T-helper 2 cell treated with Interferon-gamma antibody and Interleukin-4, amounts not matched to agents 100 ng/mL and 5 ng/mL, for 36 hours (primary cell): Measurements from ENCODE around the gene DNAAF5. TPM values are rescaled to one million over a fixed set of nuclear protein-coding genes. Genes with fewer than 3 reads are reported as not detected.

Experiments used
- intact Hi-C: fragments of 100-400 bp; cut with micrococcal nuclease; formaldehyde crosslinking; loops from one replicate; pipeline ENCODE4 v1.15.1; 2023
- total RNA-seq: library from RNA; stranded (reverse); gene quantifications from 2 replicates; pipeline ENCODE4 v1.2.3, GENCODE V29; 2022

Gene DNAAF5
- total RNA-seq = 25.0 and 25.7 TPM in 2 replicates

DNA sequence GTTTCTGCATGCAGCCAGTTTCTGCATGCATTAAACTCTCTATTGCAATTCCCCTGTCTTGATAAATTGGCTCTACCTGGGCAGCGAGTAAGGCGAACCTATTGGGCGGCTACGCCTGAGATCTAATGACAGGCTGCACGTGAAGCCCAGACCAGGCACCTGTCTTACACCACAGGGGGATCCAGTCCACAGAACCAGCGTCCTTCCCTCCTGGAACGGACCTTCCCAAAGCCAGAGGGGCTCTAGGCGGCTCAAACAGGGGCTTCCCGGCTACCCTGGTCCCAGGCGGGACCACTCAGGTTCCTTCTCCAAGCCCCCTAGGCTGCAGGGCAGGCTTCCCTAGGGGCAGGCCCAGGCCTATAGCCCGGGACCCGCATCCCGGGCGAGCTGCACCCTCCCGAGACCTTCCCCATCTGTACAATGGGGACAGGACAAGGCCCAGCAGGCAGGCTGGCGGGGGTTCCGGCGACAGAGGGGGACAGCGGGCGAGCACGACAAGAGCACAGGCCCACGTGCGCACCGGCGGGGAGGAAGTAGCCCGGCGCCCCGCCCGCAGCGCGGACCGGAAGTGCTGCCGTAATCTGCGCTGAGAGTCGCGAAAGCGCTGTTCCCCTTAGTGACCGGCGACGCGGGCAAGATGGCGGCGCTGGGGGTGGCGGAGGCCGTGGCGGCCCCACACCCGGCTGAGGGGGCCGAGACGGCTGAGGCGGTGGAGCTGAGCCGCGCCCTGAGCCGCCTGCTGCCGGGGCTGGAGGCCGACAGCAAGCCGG is at the start of gene DNAAF5:
DNAAF5 (plus strand) TSS at position 616 of the 770 bp plus-strand sequence; CDS start at position 638, 22 bp downstream.
- intact Hi-C loops = loop anchor here (1.0 to 2.0 kb wide), 4 partner anchors 122 to 207 kb away; partner anchors contain the start of genes GET4 and PDGFA

DNA sequence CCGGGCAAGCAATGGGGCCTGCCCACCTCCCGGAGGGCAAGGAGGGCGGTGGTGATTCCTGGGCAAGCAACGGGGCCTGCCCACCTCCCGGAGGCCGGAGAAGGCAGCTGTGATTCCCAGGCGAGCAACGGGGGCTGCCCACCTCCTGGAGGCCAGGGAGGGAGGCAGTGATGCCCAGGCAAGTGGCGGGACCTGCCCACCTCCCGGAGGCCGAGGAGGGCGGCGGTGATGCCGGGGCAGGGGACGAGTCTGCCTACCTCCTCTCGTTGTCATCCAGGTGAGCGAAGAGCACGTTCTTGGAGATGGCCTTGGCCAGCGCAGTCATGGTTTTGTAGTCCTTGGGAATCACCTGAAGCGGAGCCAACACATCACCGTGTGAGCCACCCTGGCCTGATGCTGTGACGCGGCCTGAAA is 49.5 kb upstream of the DNAAF5 start:
- intact Hi-C loops = no loop called here

DNA sequence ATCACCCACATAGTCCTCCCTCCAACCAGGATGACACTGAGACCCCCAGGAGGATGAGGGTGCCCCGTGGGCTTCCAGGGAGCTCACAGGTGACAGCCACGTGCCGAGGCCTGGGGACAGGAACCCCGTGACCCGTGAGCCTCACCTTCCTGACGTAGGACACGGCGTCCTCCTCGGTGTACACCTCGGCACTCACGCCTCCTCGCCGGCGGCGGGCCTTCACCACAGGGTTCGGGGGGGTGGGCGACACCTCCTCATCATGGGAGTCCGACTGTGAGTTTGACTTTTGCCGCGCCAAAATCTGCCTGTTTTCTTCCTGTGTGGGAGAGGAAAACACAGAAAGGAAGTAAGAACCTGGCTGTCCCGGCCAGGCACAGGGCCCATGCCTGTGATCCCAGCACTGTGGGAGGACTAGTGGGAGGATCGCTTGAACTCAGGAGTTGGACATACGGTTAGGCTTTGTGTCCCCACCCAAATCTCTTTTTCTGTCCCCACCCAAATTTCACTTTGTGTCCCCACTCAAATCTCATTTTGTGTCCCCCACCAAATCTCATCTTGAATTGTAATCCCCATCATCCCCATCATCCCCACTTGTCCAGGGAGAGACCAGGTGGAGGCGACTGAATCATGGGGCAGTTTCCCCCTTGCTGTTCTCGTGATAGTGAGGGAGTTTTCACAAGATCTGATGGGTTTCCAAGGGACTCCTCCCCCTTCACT is 45.9 kb upstream of the DNAAF5 start:
- intact Hi-C loops = no loop called here

DNA sequence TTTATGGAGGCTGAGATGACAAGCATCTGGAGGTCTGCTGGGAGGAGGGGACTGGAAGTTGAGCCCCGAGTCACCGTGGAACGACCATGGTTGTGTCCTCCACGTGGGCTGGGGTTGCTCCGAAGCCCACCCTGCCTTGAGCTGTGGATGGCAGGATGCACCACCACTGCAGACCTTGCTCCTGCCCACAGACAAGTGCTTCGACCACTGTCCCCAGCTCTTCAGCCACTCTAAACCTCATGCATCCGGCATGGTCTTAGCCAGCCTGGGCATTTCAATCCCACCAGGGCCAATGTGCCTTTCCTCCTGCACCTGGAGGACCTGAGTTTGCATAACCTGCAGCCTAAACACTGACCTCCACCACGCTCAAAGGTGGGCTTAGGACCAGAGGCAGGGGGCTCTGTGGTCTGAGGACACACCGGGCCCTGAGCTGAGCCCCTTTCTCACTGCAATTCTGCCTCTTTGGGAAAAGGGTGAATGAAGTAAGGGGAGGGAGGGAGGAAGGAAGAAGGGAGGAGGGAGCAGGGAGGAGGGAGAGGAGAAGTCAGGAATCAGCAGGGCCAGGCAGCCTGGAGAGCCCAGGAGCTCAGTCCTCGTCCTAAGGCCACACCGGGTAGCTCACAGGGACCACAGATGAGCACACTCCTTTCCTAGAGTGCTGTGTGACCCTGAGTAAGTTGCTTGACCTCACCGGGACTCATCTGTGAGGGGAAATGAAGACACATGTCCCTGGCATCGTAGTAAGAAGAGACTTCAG is 44.8 kb upstream of the DNAAF5 start:
- intact Hi-C loops = no loop called here

DNA sequence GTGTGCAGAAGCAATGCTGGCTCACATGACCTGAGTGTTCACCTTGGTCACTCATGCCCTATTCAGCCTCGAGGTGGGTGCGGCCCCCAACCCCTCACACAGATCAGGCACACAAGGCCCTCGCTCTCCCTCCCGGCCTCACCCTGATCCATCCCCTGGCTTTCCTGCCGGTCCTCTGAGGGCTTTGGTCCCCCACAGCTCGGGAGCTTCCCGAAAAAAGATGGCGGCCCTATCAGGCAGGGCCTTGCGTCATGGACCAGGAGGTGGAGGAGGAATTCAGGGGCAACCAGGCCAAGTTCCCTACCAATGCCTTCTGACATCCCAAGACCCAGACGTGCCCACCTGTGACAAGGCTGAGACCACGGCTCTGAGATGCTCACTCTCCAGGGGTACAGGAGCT is 43.7 kb upstream of the DNAAF5 start:
- intact Hi-C loops = no loop called here

DNA sequence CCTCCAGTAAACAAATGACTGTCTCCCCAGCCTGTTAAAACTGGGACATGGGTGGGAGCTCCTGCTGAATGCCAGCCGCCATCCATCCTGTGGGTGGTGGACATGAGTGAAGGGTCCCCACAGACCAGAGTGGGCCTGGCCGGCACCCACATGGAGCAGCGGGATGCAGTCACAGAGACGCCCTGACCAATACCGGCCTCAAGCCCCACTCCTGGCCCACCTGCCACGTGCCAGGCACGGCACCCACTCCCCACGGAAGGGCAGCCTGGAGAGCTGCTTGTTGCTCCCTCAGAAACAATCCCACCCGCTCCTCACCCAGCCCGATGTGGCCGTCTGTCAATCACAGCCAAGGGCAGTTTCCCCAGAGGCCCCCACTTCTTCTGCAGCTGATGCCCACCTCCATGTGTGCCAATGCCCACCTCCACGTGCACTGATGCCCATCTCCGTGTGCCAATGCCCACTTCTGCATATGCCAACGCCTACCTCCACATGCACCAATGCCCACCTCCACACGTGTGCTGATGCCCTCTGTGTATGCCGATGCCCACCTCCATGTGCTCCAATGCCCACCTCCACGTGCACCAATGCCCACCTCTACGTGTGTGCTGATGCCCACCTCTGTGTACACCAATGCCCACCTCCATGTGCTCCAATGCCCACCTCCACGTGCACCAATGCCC is 42.8 kb upstream of the DNAAF5 start:
- intact Hi-C loops = no loop called here

DNA sequence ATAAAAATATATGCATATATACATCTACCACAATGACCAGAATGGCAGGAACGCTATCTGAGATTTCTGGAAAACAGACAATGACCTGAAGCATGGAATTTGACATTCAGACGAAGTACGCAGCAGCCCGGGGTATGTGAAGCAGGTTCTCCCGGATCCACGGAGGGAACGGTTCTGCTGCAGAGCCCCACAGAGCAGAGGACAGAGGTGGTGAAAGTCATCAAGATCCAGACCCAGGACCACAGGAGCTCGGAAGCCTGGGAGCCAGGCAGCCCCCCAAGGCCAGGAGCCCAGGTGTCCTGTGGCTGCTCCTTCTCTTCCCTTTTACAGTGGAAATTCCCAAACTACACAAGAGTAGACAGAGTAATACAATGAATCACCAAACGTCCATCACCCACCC is 42.1 kb upstream of the DNAAF5 start:
- intact Hi-C loops = no loop called here

DNA sequence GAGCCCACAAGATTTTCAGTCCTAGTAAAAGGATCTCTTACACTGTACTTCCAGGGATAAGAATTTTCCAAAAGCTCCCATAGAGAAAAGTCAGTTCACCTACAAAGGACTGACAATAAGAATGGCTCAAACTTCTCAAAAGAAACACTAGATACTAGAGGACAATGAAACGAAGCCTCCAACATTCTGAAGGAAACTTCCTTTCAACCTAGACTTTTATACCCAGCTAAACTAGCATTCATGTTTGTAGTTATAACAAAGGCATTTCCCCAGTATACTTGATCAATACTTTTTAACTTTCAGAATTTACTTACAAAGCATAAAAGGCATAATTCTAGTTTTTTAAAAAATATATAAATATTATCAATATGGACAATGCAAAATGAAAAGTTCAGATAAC is 41.0 kb upstream of the DNAAF5 start:
- intact Hi-C loops = no loop called here

DNA sequence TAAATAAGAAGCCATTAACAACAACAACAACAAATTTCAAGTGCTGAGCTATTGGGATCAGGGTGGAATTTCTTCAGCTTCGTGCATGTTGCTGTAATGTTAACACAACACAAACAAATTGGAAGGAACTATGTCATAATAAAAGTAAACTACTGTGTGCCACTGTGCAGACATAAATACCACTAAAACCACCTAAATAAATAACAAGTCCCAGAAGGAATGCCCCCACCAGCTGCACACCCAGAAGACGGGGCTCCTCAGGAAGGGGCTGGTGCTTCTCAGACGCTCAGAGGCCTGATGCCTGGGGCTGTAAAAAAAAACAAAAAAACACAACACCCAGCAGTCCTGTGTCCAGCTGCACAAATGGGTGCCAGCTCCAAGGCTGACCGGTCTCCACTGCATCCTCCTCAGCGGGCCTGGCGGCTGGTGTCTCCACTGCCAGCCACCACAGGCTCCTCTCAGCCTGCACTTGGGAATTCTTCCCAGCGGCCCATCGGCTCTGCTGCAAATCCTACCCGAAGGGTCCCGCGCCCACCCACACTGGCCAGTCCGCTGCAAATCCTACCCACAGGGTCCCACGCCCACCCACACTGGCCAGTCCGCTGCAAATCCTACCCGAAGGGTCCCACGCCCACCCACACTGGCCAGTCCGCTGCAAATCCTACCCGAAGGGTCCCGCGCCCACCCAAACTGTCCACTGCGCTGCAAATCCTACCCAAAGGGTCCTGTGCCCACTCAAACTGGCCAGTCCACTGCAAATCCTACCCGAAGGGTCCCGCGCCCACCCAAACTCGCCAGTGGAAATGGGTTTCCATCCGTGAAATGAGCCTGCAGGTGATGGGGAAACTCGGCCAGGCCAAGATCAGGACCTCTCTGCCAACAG is 35.8 kb upstream of the DNAAF5 start:
- intact Hi-C loops = no loop called here

DNA sequence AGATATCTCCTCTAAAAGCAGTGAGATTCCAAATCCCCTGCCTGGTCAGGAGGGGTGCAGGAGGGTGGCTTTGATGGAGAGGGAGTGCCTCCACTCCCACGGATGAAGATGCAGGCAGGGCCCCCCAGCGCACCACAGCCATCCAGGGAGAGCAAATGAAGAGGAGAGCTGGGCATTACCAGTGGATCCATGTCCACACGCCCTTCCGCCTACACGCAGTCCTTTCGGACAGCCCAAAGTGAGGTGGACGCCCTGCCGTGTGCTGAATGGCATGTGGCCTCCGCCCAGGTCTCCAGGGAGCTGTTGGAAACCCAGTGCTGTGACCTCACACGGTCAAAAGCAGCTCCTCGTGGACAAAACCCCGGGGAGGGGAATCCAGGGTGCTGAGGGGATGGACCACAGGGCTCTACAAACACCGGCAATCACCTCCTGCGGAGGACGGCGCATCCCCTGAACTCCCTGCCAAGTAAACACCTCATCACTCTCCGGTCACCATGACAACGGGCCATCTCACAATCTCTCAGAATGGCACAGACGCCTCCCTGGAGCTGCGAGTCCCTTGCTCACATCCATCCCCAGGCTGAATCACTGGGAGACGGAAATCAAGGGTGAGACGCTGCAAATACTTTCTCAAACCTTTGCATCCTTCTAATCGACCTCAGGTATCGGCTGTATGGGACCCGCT is 35.0 kb upstream of the DNAAF5 start:
- intact Hi-C loops = no loop called here

DNA sequence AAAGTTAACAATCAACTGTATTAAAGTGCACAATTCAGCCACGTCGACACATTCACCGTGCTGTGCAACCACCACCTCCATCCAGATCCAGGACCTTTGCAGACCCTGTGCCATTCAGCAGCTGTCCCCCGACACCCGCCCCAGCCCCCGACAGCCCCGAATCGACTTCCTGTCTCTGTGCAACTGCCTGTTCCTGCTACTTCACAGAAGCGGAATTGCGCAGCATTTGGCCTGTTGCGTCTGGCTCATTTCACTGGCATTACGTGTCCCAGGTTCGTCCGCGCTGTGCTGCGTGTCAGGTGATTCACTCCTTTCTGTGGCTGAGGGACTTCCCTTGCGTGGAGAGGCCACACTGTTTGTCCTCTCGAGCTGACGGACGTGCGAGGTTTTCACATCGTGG is 33.2 kb upstream of the DNAAF5 start:
- intact Hi-C loops = no loop called here

DNA sequence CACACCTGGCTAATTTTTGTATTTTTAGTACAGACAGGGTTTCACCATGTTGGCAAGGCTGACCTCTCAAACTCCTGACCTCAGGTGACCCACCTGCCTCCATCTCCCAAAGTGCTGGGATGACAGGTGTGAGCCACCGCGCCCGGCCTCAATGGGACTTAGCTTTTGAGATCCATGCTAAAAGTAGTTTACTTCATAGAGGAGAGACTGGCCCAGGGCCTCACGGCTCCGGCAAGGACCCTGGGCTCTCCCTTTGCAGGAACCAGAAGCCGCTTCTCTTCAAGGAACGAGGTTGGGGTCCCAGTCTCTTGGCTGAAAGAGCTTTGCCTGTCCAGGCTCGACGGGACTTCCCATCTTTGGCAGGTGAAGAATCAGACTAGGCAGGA is 30.1 kb upstream of the DNAAF5 start:
- intact Hi-C loops = no loop called here

DNA sequence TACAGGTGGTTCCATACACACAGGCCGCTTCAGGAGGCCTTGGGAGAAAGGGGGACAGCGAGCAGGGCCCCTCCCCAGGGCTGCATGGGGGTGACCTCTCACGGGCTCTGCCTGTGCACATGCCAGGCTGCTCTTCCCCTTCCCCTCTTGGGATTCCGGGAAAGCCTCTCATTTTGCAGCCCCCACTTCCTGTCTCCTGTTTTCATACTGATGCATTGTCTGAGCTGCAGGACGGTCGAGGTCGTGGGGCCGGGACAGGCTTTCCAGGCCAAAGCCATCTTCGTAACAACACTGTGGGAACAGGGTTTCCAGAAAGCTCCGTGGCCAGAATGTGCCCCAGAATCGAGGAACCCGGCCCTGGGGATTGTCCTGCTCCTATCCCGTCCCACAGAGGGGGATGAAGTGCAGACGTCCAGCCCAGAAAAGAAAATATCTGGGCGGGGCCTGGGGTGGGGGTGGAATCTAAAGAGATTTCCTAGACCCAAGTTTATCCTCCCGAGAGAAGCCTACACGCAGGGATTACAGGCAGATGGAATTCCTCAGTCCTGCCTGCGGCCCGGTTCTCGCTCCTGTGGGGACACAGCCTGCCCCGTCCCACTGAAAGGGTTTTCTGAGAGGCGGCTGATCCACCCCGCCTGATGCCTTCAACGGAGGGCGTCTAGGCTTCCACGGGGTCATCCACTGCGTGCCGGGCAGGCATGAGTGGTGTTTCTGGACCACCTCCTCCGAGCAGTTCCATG is 29.5 kb upstream of the DNAAF5 start:
- intact Hi-C loops = no loop called here

DNA sequence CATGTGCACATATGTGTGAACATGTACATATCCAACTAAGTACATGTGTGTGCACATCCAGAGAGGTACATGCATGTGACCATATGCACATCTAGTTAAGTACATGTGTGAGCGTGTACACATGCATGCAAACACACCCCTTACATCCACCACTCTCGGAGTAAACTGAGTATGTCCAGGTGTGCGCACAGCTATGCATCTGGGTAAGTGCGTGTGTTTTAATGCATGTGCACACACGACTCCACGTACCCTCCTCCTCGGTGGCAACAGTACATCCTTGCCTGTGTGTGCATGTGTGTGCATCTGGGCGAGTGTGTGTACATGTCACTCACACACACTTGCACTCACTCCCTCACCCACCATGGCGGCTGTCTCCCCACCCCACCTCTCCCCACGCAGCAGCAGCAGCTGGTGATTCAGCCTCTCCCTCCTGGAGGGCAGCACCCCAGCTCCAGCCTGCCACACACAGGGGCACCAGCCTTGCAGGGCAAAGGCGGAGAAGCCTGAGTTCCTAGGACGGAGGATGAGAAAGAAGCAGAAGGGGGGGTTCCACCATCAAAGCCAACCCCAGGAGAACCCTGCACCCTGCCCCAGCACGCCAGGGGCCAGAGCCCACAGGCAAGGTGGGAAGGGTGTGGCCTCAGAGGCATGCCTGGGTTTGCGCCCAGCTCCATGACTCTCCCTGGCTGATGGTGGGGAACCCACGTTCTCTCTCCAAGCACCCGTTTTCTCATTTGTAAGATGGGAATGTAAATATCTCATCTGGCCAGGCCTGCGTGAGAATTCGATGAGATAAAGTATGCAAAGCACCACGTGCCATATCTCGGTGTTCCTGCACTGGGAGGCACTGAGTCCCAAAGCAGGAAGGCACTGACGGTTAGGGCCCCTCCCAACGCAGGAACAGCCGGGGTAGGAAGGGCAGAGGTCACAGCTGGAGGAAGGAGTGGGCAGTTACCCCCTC is 27.7 kb upstream of the DNAAF5 start:
- intact Hi-C loops = no loop called here

DNA sequence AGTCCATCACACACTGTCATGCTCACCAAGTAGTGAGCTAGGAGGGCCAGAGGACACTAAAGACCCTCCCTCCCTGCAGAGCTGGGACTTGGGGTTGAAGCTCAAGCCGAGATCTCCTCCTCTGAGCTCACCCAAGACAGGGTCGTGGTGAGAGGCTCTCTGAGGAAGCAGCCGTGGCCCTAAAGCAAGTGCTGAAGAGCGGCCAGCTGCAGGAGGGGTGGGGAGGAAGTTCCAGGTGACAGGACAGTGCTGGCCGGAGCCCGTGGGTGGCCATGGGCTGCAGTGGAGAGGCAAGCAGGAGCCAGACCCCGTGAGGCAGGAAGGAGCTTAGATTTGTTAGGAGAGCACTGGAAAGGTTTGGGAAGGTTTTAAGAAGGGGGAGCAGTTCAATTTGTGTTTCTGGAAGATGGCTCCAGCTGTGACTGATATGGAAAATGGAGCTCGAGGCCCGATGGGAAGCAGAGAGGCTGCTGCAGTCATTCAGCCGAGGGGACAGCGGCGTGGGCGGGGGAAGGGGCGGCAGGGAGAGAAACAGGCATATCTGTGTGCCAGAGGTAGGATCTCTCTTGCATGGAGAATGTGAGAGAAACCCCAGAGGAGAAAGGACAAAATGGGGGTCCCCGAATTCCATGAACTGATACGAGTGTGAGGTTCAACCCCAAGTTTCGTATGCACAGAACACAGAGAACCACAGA is 26.9 kb upstream of the DNAAF5 start:
- intact Hi-C loops = no loop called here

DNA sequence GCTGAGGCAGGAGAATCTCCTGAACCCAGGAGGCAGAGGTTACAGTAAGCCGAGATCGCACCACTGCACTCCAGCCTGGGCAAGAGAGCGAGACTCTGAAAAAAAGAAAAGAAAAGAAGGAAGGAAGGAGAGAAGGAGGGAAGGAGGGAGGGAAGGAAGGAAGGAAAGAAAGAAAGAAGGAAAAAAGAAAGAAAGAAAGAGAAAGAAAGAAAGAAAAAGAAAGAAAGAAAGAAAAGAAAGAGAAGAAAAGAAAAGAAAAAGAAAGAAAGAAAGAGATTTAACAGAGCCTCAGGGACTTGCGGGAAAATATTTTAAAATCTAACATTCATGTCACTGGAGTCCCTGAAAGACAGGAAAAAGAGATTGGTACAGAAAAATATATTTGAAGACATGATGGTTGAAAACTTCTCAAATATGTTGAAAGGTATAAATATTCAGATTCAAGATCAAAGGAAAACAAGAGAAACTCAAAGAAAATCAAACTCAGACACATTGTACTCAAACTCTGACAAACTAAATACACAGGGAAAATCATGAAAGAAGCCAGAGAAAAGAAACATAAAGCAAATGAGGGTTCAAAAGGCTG is 25.3 kb upstream of the DNAAF5 start:
- intact Hi-C loops = no loop called here

DNA sequence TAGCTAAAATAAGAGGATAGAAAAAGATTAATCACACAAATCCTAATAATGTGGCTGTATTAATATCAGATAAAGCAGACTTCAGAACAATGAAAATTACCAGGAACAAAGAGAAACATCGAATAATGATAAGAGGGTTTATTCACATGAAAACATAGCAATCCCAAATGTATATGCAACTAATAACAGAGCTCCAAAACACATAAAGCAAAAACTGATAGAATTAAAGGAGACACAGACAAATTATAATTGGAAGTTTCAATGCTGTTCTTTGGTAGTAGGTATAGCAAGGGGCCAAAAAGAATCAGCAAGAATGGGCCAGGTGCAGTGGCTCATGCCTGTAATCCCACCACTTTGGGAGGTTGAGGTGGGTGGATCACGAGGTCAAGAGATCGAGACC is 23.4 kb upstream of the DNAAF5 start:
- intact Hi-C loops = no loop called here
